H1 (cell line): ENCODE data around the gene NCAPG2. TPM values are rescaled to one million over a fixed set of nuclear protein-coding genes. Genes with fewer than 3 reads are reported as not detected.

Experiments
- GTF2F1 ChIP-seq: IDR thresholded peaks from 2 replicates; pipeline ENCODE4 v1.6.1; 2012; ENCODE audit warnings: low read depth, low read length, improper control_type of control experiment, borderline replicate concordance
- SIRT6 ChIP-seq: IDR thresholded peaks from one replicate; pipeline ENCODE4 v1.7.1; 2012; ENCODE audit warnings: low read length, inconsistent platforms
- polyA plus RNA-seq, 7 experiments: library from polyadenylated mRNA; depleted of rRNA in 3 of 7; stranded (reverse) in 5 of 7; unstranded in 2 of 7; fragments of >200 nt in 5 of 7; fragments of 200-250 nt in 2 of 7; gene quantifications; 1 replicate in 5 of 7; 2 replicates in 1 of 7; 4 replicates in 1 of 7; pipeline versions ENCODE4 v1.2.1 to v1.2.3, GENCODE V29; 2011 to 2013; ENCODE audit warnings: missing spikeins in 2 of 7, mixed read lengths in 2 of 7
- total RNA-seq: library from RNA; stranded (reverse); fragmentation: NEBNext Ultra II Directional; extraction: Animal tissue kit (Norgen Biotek cat#: 25700); gene quantifications from 2 replicates; pipeline ENCODE4 v1.2.1, GENCODE V29; 2021

NCAPG2 gene
- total and polyA plus RNA-seq, 2 of the 8 experiments (the other 6 are each of a cell fraction or from before 2014, with no cell fraction given), result 49.9 to 119 TPM

DNA sequence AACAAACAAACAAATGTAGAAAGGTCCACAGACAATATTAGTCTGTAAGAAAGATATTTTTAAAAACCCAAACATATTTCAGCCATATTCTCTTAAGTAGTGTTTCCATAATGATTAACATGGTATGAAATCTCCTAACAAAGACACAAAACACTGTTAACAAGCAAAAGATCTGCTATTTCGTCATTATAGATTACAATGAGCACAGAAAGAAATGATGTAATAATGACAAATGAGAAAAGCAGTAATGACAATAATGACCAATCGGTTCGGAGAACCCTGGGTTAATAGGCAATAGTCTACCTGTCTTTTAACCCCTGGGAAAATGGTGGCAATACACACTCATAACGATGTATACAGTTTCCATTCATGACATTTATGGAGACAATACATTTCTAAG, 39.5 kb upstream of the NCAPG2 start (continued):
- TF ChIP-seq SIRT6 (no peak), GTF2F1 (no peak)
